NCI-H226 (cell line): Measurements from ENCODE around the gene BTNL2.

Experiments
- DNase-seq: peaks from one replicate; pipeline ENCODE4 v3.0.0-alpha.2; 2015

BTNL2 gene

GRCh38 chr6:32413427-32414047 lies 6.6 kb upstream of the BTNL2 start:
- peak; percentile 31 for DNase-seq

GRCh38 chr6:32411566-32412327 lies 4.8 kb upstream of the BTNL2 start:
- no peak for DNase-seq

GRCh38 chr6:32410906-32411305 lies 3.9 kb upstream of the BTNL2 start:
- no peak for DNase-seq

GRCh38 chr6:32406197-32406596 lies 784 bp downstream of the BTNL2 start:
- no peak for DNase-seq

GRCh38 chr6:32405656-32406055 lies 1.3 kb downstream of the BTNL2 start:
- DNase-seq: no peak

GRCh38 chr6:32402812-32403211 lies 4.2 kb downstream of the BTNL2 start:
- no peak for DNase-seq

GRCh38 chr6:32401284-32401963 lies 5.6 kb downstream of the BTNL2 start:
- DNase-seq: no peak

GRCh38 chr6:32397252-32397920 lies 9.6 kb downstream of the BTNL2 start:
- no peak for DNase-seq

GRCh38 chr6:32396028-32396427 lies 11.0 kb downstream of the BTNL2 start:
- DNase-seq: no peak

GRCh38 chr6:32393665-32394420 lies 13.1 kb downstream of the BTNL2 start:
- DNase-seq: peak; percentile 31

GRCh38 chr6:32391505-32391904 lies 15.5 kb downstream of the BTNL2 start:
- DNase-seq: no peak

- no peak for DNase-seq
Measured at GRCh38 chr6:32387589-32388340, 19.2 kb downstream of the BTNL2 start.

GRCh38 chr6:32386040-32386439 lies 20.9 kb downstream of the BTNL2 start:
- DNase-seq: no peak

GRCh38 chr6:32382757-32383420 lies 24.1 kb downstream of the BTNL2 start:
- DNase-seq: no peak

GRCh38 chr6:32379545-32379944 lies 27.4 kb downstream of the BTNL2 start:
- DNase-seq: no peak

- DNase-seq: no peak
Measured at GRCh38 chr6:32375739-32376529, 31.0 kb downstream of the BTNL2 start.

- DNase-seq: no peak
Measured at GRCh38 chr6:32371803-32372202, 35.2 kb downstream of the BTNL2 start, which contains the start of gene TSBP1. TSS of gene TSBP1 (minus strand) at chr6:32371903. CDS start at chr6:32371706, 197 bp downstream.

GRCh38 chr6:32371229-32371628 lies 35.8 kb downstream of the BTNL2 start:
- DNase-seq: peak; percentile 7

GRCh38 chr6:32370505-32370904 lies 36.5 kb downstream of the BTNL2 start:
- DNase-seq: peak; percentile 12

GRCh38 chr6:32369660-32370059 lies 37.3 kb downstream of the BTNL2 start:
- DNase-seq: peak; percentile 81
